HG03039 (cell line): ENCODE results near the gene RCOR2.

Experiments
- ATAC-seq: cut with Tn5 transposase; IDR thresholded peaks from one replicate; pipeline ENCODE4 v1.9.1; 2021; ENCODE audit warnings: mild to moderate bottlenecking, moderate library complexity; ENCODE audit not compliant: unreplicated experiment

Gene RCOR2

GRCh38 chr11:63907808-63908530 is 9.0 kb downstream of the RCOR2 start:
- ATAC-seq = no peak

- no peak for ATAC-seq
These were observed 9.9 kb downstream of the RCOR2 start for GRCh38 chr11:63907063-63907462.

GRCh38 chr11:63906585-63906984 is 10.4 kb downstream of the RCOR2 start:
- ATAC-seq = no peak

GRCh38 chr11:63906087-63906486 is 10.9 kb downstream of the RCOR2 start:
- no peak for ATAC-seq

GRCh38 chr11:63905179-63905578 is 11.8 kb downstream of the RCOR2 start:
- ATAC-seq = no peak

- no peak for ATAC-seq
These were observed 12.2 kb downstream of the RCOR2 start for GRCh38 chr11:63904743-63905142.

- ATAC-seq = no peak
These were observed 13.1 kb downstream of the RCOR2 start for GRCh38 chr11:63903884-63904283.

GRCh38 chr11:63901660-63902059 is 15.3 kb downstream of the RCOR2 start:
- no peak for ATAC-seq

- ATAC-seq = no peak
These were observed 19.4 kb downstream of the RCOR2 start for GRCh38 chr11:63897459-63898146.

- ATAC-seq = no peak
These were observed 20.9 kb downstream of the RCOR2 start for GRCh38 chr11:63896071-63896470.

GRCh38 chr11:63893355-63893754 is 23.6 kb downstream of the RCOR2 start:
- no peak for ATAC-seq

GRCh38 chr11:63892228-63892627 is 24.7 kb downstream of the RCOR2 start:
- ATAC-seq = no peak

GRCh38 chr11:63890368-63890767 is 26.6 kb downstream of the RCOR2 start:
- no peak for ATAC-seq

GRCh38 chr11:63889344-63889743 is 27.6 kb downstream of the RCOR2 start:
- no peak for ATAC-seq

GRCh38 chr11:63888170-63889086 is 28.5 kb downstream of the RCOR2 start:
- peak; percentile 44 for ATAC-seq

GRCh38 chr11:63887386-63887999 is 29.5 kb downstream of the RCOR2 start:
- ATAC-seq = no peak

- ATAC-seq = no peak
These were observed 32.6 kb downstream of the RCOR2 start for GRCh38 chr11:63884196-63884932.

- no peak for ATAC-seq
These were observed 33.2 kb downstream of the RCOR2 start for GRCh38 chr11:63883791-63884190.

GRCh38 chr11:63882555-63883242 is 34.3 kb downstream of the RCOR2 start:
- ATAC-seq = no peak

- ATAC-seq = no peak
These were observed 36.6 kb downstream of the RCOR2 start for GRCh38 chr11:63880403-63880790.
